SK-N-MC (cell line): Measurements from ENCODE around the gene NCKAP5L.
"Not testable (repeated sequence)": the region's sequence is repeated elsewhere in the genome, so short reads cannot be mapped to it uniquely, and the experiment has no call there.

Source experiments
- DNase-seq: peaks from one replicate; pipeline ENCODE4 v3.0.0-alpha.2; 2011; ENCODE audit warnings: low read depth, low spot score
- H3K27ac ChIP-seq: fragments of 200-600 bp; sonication (generic); 2 replicates; pipeline ENCODE4 v1.5.1; 2016; ENCODE audit warnings: mixed run types
- H3K36me3 ChIP-seq: fragments of 200-600 bp; sonication (generic); 2 replicates; pipeline ENCODE4 v1.6.1; 2017; ENCODE audit warnings: antibody characterized with exemption, low read length, mixed read lengths; ENCODE audit not compliant: insufficient read depth
- H3K4me3 ChIP-seq: fragments of 200-600 bp; sonication (generic); 2 replicates; pipeline ENCODE4 v1.5.1; 2016
- H3K9ac ChIP-seq: fragments of 200-600 bp; sonication (generic); 2 replicates; pipeline ENCODE4 v1.8.0; 2017; ENCODE audit warnings: mixed run types, mixed read lengths; ENCODE audit not compliant: insufficient read length
- H3K9me3 ChIP-seq: fragments of 200-600 bp; sonication (generic); 2 replicates; pipeline ENCODE4 v1.6.1; 2017; ENCODE audit warnings: low read depth, mild to moderate bottlenecking, antibody characterized with exemption, low read length, moderate library complexity, mixed read lengths
- EZH2 ChIP-seq: fragments of 200-600 bp; sonication (generic); IDR thresholded peaks from one replicate; pipeline ENCODE4 v1.6.1; 2017; ENCODE audit warnings: antibody characterized with exemption
- FOXP2 ChIP-seq: optimal IDR thresholded peaks from 2 replicates; pipeline ENCODE3; 2011; ENCODE audit warnings: mild to moderate bottlenecking, moderate library complexity; ENCODE audit not compliant: insufficient read depth; ENCODE audit errors: extremely low read length, control extremely low read depth
- POLR2AphosphoS5 ChIP-seq: IDR thresholded peaks from 2 replicates; pipeline ENCODE4 v1.6.1; 2012; ENCODE audit warnings: mild to moderate bottlenecking, low read depth, low read length, borderline replicate concordance

Gene NCKAP5L

GRCh38 chr12:49776858-49777257, 51.4 kb downstream of the NCKAP5L start:
- Histone ChIP-seq H3K27ac (no peak overlapping the region), H3K9me3 (no peaks in the 10 kb centered on the region), H3K4me3 (no peak overlapping the region), H3K36me3 (no peaks in the 10 kb centered on the region), H3K9ac (no peak overlapping the region)
- TF ChIP-seq EZH2, result no peak
- no peak for TF ChIP-seq POLR2AphosphoS5
- no peak for TF ChIP-seq FOXP2
- no peak for DNase-seq

GRCh38 chr12:49776413-49776812, 51.8 kb downstream of the NCKAP5L start:
- no peaks in the 10 kb centered on the region for H3K36me3 ChIP-seq
- no peak overlapping the region for H3K9ac ChIP-seq
- no peaks in the 10 kb centered on the region for H3K9me3 ChIP-seq
- H3K27ac ChIP-seq, result no peak overlapping the region
- no peak overlapping the region; the same call in 1 of the 2 replicates for H3K4me3 ChIP-seq
- TF ChIP-seq EZH2 (no peak), POLR2AphosphoS5 (no peak), FOXP2 (no peak)
- no peak for DNase-seq

DNA sequence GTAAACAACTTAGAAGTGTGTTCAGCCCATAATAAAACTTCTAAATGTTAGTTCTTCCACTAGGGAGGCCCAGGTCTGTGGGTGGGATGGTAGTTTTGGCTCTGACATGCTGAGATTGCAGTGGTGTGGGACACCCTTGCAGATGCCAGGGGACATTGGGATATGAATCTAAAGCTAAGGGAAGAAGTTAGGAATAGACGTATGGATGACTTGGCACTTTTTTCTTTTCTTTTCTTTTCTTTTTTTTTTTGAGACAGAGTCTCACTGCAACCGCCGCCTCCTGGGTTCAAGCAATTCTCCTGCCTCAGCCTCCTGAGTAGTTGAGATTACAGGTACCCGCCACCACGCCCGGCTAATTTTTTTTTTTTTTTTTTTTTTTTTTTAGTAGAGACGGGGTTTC, 55.1 kb downstream of the NCKAP5L start:
- not testable (repeated sequence) for H3K9ac ChIP-seq, H3K36me3 ChIP-seq, DNase-seq, H3K9me3 ChIP-seq, H3K4me3 ChIP-seq, H3K27ac ChIP-seq

GRCh38 chr12:49767333-49767732, 60.9 kb downstream of the NCKAP5L start:
- H3K4me3 ChIP-seq, result no peak overlapping the region
- H3K36me3 ChIP-seq, result peaks cover 21% of the 10 kb centered on the region
- H3K9ac ChIP-seq, result no peak overlapping the region
- TF ChIP-seq POLR2AphosphoS5, result no peak
- no peak for TF ChIP-seq EZH2
- TF ChIP-seq FOXP2, result no peak
- H3K9me3 ChIP-seq, result no peaks in the 10 kb centered on the region
- DNase-seq, result no peak
- no peak overlapping the region for H3K27ac ChIP-seq

DNA sequence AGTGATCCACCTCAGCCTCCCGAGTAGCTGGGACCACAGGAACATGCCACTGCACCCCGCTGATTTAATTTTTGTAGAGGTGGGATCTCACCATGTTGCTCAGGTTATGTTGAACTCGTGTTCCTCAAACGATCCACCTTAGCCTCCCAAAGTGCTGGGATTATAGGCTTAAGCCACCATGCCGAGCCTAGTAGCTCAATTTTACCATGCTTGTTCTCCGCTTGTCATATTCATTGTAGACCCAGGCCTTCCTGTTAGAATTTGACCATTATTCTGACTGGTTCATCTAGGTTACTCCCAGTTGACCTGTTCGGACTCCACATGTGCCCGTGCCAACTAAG, 62.1 kb downstream of the NCKAP5L start:
- DNase-seq, result no peak
- no peak overlapping the region for H3K9ac ChIP-seq
- no peak overlapping the region for H3K27ac ChIP-seq
- H3K36me3 ChIP-seq, result peaks cover 34% of the 10 kb centered on the region
- no peak overlapping the region for H3K4me3 ChIP-seq
- no peaks in the 10 kb centered on the region for H3K9me3 ChIP-seq
- no peak for TF ChIP-seq POLR2AphosphoS5
- TF ChIP-seq FOXP2, result no peak
- no peak for TF ChIP-seq EZH2

DNA sequence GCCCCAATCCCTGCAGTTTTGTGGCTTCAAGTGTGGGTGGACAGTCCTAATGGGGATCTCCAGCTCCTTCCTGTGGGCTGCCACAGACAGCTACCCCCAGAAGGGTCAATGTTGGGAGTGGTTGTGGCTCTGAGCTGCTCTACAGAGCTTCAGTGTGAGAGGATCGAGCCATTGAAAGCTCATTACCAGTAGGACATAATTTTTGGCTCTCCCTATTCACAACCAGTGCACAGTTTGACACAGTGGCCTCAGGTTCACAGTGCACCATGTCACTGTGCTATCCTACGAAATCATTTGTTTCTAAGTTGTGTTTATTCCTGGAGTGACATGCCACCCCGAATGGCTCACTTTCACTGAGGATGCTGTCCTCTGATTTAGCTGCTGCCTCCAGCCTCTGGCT, 64.1 kb downstream of the NCKAP5L start:
- no peak overlapping the region; the same call in 1 of the 2 replicates for H3K27ac ChIP-seq
- DNase-seq, result no peak
- H3K9ac ChIP-seq, result no peak overlapping the region
- H3K9me3 ChIP-seq, result no peaks in the 10 kb centered on the region
- H3K36me3 ChIP-seq, result peaks cover 50% of the 10 kb centered on the region
- no peak for TF ChIP-seq FOXP2
- TF ChIP-seq EZH2, result no peak
- no peak for TF ChIP-seq POLR2AphosphoS5
- no peak overlapping the region for H3K4me3 ChIP-seq

- Histone ChIP-seq H3K9me3 (no peaks in the 10 kb centered on the region), H3K27ac (no peak overlapping the region), H3K9ac (no peak overlapping the region), H3K4me3 (no peak overlapping the region), H3K36me3 (peaks cover 60% of the 10 kb centered on the region)
- no peak for DNase-seq
- TF ChIP-seq EZH2 (no peak), POLR2AphosphoS5 (no peak), FOXP2 (no peak)
These were observed 65.1 kb downstream of the NCKAP5L start for GRCh38 chr12:49763006-49763591.

GRCh38 chr12:49762468-49762847, 65.8 kb downstream of the NCKAP5L start:
- no peak overlapping the region for H3K4me3 ChIP-seq
- H3K9me3 ChIP-seq, result no peaks in the 10 kb centered on the region
- TF ChIP-seq EZH2, result no peak
- TF ChIP-seq POLR2AphosphoS5, result no peak
- no peak for TF ChIP-seq FOXP2
- H3K36me3 ChIP-seq, result peaks cover 67% of the 10 kb centered on the region
- H3K27ac ChIP-seq, result no peak overlapping the region
- H3K9ac ChIP-seq, result no peak overlapping the region
- DNase-seq, result no peak

DNA sequence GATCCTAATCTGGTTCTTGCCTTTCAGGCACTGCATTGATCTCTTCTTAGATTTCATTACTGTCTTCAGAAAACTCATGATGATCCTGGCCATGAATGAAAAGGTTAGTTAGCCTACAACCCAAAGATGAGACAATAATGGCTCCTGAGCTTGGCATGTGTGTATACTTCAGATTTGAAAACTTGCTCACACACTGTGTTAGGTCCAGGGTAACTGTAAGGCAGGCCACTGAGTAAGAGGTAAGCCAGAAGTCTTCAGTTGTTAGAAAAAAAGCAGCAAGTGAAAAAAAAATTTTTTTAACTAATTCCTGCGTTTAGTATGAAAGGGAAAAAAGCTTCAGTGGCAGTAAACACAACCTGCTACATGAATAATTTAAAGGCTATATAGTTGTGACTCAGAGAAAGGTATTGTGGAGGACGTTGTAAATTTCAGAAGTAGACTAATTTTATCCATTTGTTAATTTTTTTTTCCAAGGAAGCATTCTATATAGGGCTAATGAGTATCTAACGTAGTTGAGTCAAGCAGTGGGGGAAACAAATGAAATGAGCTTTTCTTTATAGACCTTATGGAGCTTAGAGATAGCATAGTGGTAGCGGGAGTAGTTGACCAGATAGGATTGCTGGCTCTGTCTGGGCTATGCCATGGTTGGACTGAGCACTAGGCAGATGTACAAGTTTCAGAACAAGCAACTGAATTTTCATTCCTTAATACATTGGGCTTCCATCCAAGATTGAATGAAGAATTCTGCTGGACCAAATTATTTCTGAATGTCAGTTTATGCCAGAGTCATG, 66.3 kb downstream of the NCKAP5L start:
- Histone ChIP-seq H3K9me3 (no peaks in the 10 kb centered on the region), H3K36me3 (peaks cover 72% of the 10 kb centered on the region), H3K9ac (no peak overlapping the region), H3K27ac (0 out of 2 replicates have a peak overlapping the region, but pooled peaks have one; percentile 27), H3K4me3 (no peak overlapping the region)
- DNase-seq, result no peak
- TF ChIP-seq EZH2 (no peak), POLR2AphosphoS5 (no peak), FOXP2 (no peak)
